Heart left ventricle (tissue), 13 donors: ENCODE results near the gene UGGT2.

Experiments used
- CTCF ChIP-seq, 12 donors: fragments of 200-600 bp; sonication (generic) in 4 of 12; IDR thresholded peaks; one replicate each; pipeline versions ENCODE4 v1.5.0 to v1.8.0; 2018 to 2022; ENCODE audit warnings: antibody characterized with exemption in 12 of 12, mild to moderate bottlenecking in 5 of 12
- POLR2A ChIP-seq, 2 donors: fragments of 450-650 bp; IDR thresholded peaks; one replicate each; pipeline ENCODE4 v1.6.1; 2017; ENCODE audit warnings: antibody characterized with exemption in 2 of 2, mild to moderate bottlenecking in 2 of 2, moderate library complexity in 2 of 2
- donor health status: ischemic (EF 13 %, LVEDD 7.1; RV severe dilation, severe dysfunction).
- donor health status: DM: no; HTN: yes; CAD: no.
- donor health status: DM: no; HTN: no; CAD: no.
- donor health status: ischemic (EF 25% LVEDD 6.9; RV normal size, moderate dysfunction).
- donor health status: ischemic (EF 25% LVEDD 5.7; RV mildly dilated, moderate dysfunction).
- donor health status: ischemic (EF 35%, LVEDD 5.7; RV mildly dilated, moderate dysfunction).
- donor health status: nonischemic (EF 11% LVEDD 7.7; RV severe dilation, severe dysfunction).
- donor health status: DM: yes; HTN: yes; CAD: no.
- donor health status: PGD.
- donor health status: ischemic (EF 29% LVEDD 5.4; RV normal size, mild dysfunction).
- donor health status: nonischemic (EF 23%, LVEDD 6.1; RV moderate dilation, normal function).

GRCh38 chr13:96033220-96034015, 19.8 kb downstream of the UGGT2 start:
- TF ChIP-seq CTCF (IDR thresholded peaks at IDR 0.05), result no peak
- TF ChIP-seq POLR2A (IDR thresholded peaks at IDR 0.05), result no peak
